GM23338 (cell line): ENCODE measurements around the gene PPIP5K2. TPM values are rescaled to one million over a fixed set of nuclear protein-coding genes. Genes with fewer than 3 reads are reported as not detected.

ENCODE experiments used
- ATAC-seq: fragments of 200-7000 bp; cut with Tn5 transposase; 3 replicates; pipeline ENCODE4 v1.9.1; 2020
- DNase-seq: peaks from one replicate; pipeline ENCODE4 v3.0.0-alpha.2; 2015; ENCODE audit warnings: low spot score
- H2AFZ ChIP-seq: fragments of 200-600 bp; sonication (generic); 2 replicates; pipeline ENCODE4 v1.8.0; 2016; ENCODE audit warnings: antibody characterized with exemption, mild to moderate bottlenecking, moderate library complexity
- H3F3A ChIP-seq: fragments of 200-600 bp; sonication (generic); replicated peaks from 2 replicates; pipeline ENCODE4 v1.8.0; 2017; ENCODE audit warnings: antibody characterized with exemption, mixed run types, low read depth
- H3K27ac ChIP-seq: fragments of 200-600 bp; sonication (generic); 2 replicates; pipeline ENCODE4 v1.6.1; 2016; ENCODE audit warnings: low read depth
- H3K27me3 ChIP-seq: fragments of 200-600 bp; sonication (generic); 2 replicates; pipeline ENCODE4 v1.8.0; 2016; ENCODE audit warnings: mild to moderate bottlenecking, mixed run types, moderate library complexity; ENCODE audit not compliant: insufficient read depth
- H3K36me3 ChIP-seq: fragments of 200-600 bp; sonication (generic); 2 replicates; pipeline ENCODE4 v1.8.0; 2016; ENCODE audit warnings: mild to moderate bottlenecking; ENCODE audit not compliant: insufficient read depth
- H3K4me1 ChIP-seq: fragments of 200-600 bp; sonication (generic); 2 replicates; pipeline ENCODE4 v1.8.0; 2016; ENCODE audit warnings: mild to moderate bottlenecking, moderate library complexity; ENCODE audit not compliant: insufficient read depth
- H3K4me2 ChIP-seq: fragments of 200-600 bp; sonication (generic); 2 replicates; pipeline ENCODE4 v1.7.1; 2017; ENCODE audit warnings: mixed run types
- H3K4me3 ChIP-seq: fragments of 200-600 bp; sonication (generic); 2 replicates; pipeline ENCODE4 v1.6.1; 2016; ENCODE audit warnings: mixed run types
- H3K79me2 ChIP-seq: fragments of 200-600 bp; sonication (generic); replicated peaks from 2 replicates; pipeline ENCODE4 v1.8.0; 2017; ENCODE audit warnings: mild to moderate bottlenecking; ENCODE audit not compliant: insufficient read depth
- H3K9me2 ChIP-seq: fragments of 200-600 bp; sonication (generic); 2 replicates; pipeline ENCODE4 v1.8.0; 2017; ENCODE audit not compliant: insufficient read depth
- H4K20me1 ChIP-seq: fragments of 200-600 bp; sonication (generic); replicated peaks from 2 replicates; pipeline ENCODE4 v1.8.0; 2017; ENCODE audit warnings: mild to moderate bottlenecking; ENCODE audit not compliant: insufficient read depth
- H3K27ac Mint-ChIP-seq: 2 replicates; pipeline ENCODE4 v1.8.0; 2020; ENCODE audit warnings: inconsistent platforms, mild to moderate bottlenecking, moderate library complexity, mixed read lengths
- H3K27me3 Mint-ChIP-seq: 3 replicates; pipeline ENCODE4 v1.8.0; 2022; ENCODE audit warnings: low read depth, mild to moderate bottlenecking, moderate library complexity, mixed read lengths, inconsistent platforms; ENCODE audit not compliant: insufficient read depth, poor library complexity
- H3K36me3 Mint-ChIP-seq: 3 replicates; pipeline ENCODE4 v1.8.0; 2021; ENCODE audit warnings: low read depth, mild to moderate bottlenecking, inconsistent platforms, moderate library complexity, mixed read lengths
- H3K4me1 Mint-ChIP-seq: 3 replicates; pipeline ENCODE4 v1.8.0; 2020; ENCODE audit warnings: mild to moderate bottlenecking, inconsistent platforms, mixed read lengths
- H3K4me3 Mint-ChIP-seq: 3 replicates; pipeline ENCODE4 v1.8.0; 2021; ENCODE audit warnings: moderate library complexity, mild to moderate bottlenecking, inconsistent platforms, mixed read lengths
- H3K9me3 Mint-ChIP-seq: 3 replicates; pipeline ENCODE4 v1.8.0; 2020; ENCODE audit warnings: moderate library complexity, mild to moderate bottlenecking, inconsistent platforms, mixed read lengths
- CREB1 ChIP-seq: fragments of 250-450 bp; sonication (Bioruptor Pico); IDR thresholded peaks from 2 replicates; pipeline ENCODE4 v1.5.0; 2020; ENCODE audit warnings: low read depth, mild to moderate bottlenecking, moderate library complexity
- CTCF ChIP-seq, 2 experiments: fragments of 200-600 bp in 1 of 2; sonication (generic) in 1 of 2; conservative IDR thresholded peaks; 2 replicates each; pipeline versions ENCODE4 v1.5.1 to v1.6.1; 2016 to 2017; ENCODE audit warnings: antibody characterized with exemption in 2 of 2, low read depth in 2 of 2, mild to moderate bottlenecking in 2 of 2, moderate library complexity in 1 of 2
- ETS1 ChIP-seq: IDR thresholded peaks from 2 replicates; pipeline ENCODE4 v1.6.1; 2016; ENCODE audit warnings: antibody characterized with exemption
- EZH2 ChIP-seq: fragments of 200-600 bp; sonication (generic); IDR thresholded peaks from one replicate; pipeline ENCODE4 v1.8.0; 2017; ENCODE audit warnings: antibody characterized with exemption, mild to moderate bottlenecking, low read depth; ENCODE audit not compliant: unreplicated experiment
- JUNB ChIP-seq: IDR thresholded peaks from one replicate; pipeline ENCODE4 v1.6.1; 2016; ENCODE audit warnings: antibody characterized with exemption; ENCODE audit not compliant: unreplicated experiment
- POLR2AphosphoS5 ChIP-seq: IDR thresholded peaks from 2 replicates; pipeline ENCODE4 v1.6.1; 2016; ENCODE audit warnings: antibody characterized with exemption, low read depth
- STAT1 ChIP-seq: IDR thresholded peaks from one replicate; pipeline ENCODE4 v1.6.1; 2016; ENCODE audit warnings: antibody characterized with exemption; ENCODE audit not compliant: unreplicated experiment
- ZNF114 ChIP-seq: fragments of 250-450 bp; sonication (Bioruptor Pico); IDR thresholded peaks from 2 replicates; pipeline ENCODE4 v1.5.0; 2020; ENCODE audit warnings: mild to moderate bottlenecking, moderate library complexity
- polyA plus RNA-seq: library from polyadenylated mRNA; unstranded; fragments of >200 nt; fragmentation: Nextera tagmentation; extraction: Ambion mirVana; gene quantifications from 2 replicates; pipeline ENCODE4 v1.2.1, GENCODE V29; 2016
- total RNA-seq: library from RNA; depleted of rRNA; stranded (reverse); fragments of >200 nt; shearing (Covaris generic); gene quantifications from 2 replicates; pipeline ENCODE4 v1.2.3, GENCODE V29; 2014

The PPIP5K2 gene
- total and polyA plus RNA-seq, 2 experiments from 2014 or later, result 41.7 to 45.4 TPM

- H3K36me3 Mint-ChIP-seq, result peaks cover 6% of the 10 kb centered on the region; the same call in 2 of the 3 replicates
- H3K4me1 ChIP-seq, result no peaks in the 10 kb centered on the region
- H3F3A ChIP-seq, result no peaks in the 10 kb centered on the region
- no peak overlapping the region for H3K4me3 Mint-ChIP-seq
- H3K4me3 ChIP-seq, result no peak overlapping the region
- no peaks in the 10 kb centered on the region; the same call in 1 of the 2 replicates for H4K20me1 ChIP-seq
- no peak for DNase-seq
- no peaks in the 10 kb centered on the region for H3K4me1 Mint-ChIP-seq
- TF ChIP-seq CTCF (conservative IDR thresholded peaks at IDR 0.05; ENCODE audit: low read depth in 2 of 2) (no peak), ZNF114 (CRISPR knock-in tag) (no peak), CREB1 (no peak), EZH2 (no peak), POLR2AphosphoS5 (no peak), STAT1 (no peak), JUNB (no peak)
- H3K27me3 ChIP-seq, result no peaks in the 10 kb centered on the region
- no peaks in the 10 kb centered on the region for H3K36me3 ChIP-seq
- no peaks in the 10 kb centered on the region for H3K79me2 ChIP-seq
- no peaks in the 10 kb centered on the region for H3K9me2 ChIP-seq
- no peaks in the 10 kb centered on the region for H3K9me3 Mint-ChIP-seq
- H2AFZ ChIP-seq, result no peak overlapping the region
- H3K27me3 Mint-ChIP-seq, result no peaks in the 10 kb centered on the region
- no peak overlapping the region for H3K27ac Mint-ChIP-seq
- no peak overlapping the region for H3K4me2 ChIP-seq
- no peak for ATAC-seq
- H3K27ac ChIP-seq, result no peak overlapping the region
Measured at GRCh38 chr5:103132684-103133083, 12.6 kb downstream of the PPIP5K2 start.

GRCh38 chr5:103133231-103133630, 13.1 kb downstream of the PPIP5K2 start:
- H3K9me2 ChIP-seq, result no peaks in the 10 kb centered on the region
- no peaks in the 10 kb centered on the region; the same call in 1 of the 2 replicates for H4K20me1 ChIP-seq
- H3K79me2 ChIP-seq, result no peaks in the 10 kb centered on the region
- ATAC-seq (no peak), DNase-seq (no peak)
- H3K4me3 ChIP-seq, result no peak overlapping the region
- no peaks in the 10 kb centered on the region for H3F3A ChIP-seq
- H3K4me3 Mint-ChIP-seq, result no peak overlapping the region
- H3K9me3 Mint-ChIP-seq, result no peaks in the 10 kb centered on the region
- H3K4me1 Mint-ChIP-seq, result no peaks in the 10 kb centered on the region
- no peaks in the 10 kb centered on the region for H3K27me3 Mint-ChIP-seq
- H3K4me2 ChIP-seq, result no peak overlapping the region
- no peaks in the 10 kb centered on the region for H3K4me1 ChIP-seq
- no peak overlapping the region for H3K27ac ChIP-seq
- H2AFZ ChIP-seq, result no peak overlapping the region
- H3K27ac Mint-ChIP-seq, result no peak overlapping the region
- peaks cover 6% of the 10 kb centered on the region; the same call in 2 of the 3 replicates for H3K36me3 Mint-ChIP-seq
- TF ChIP-seq ETS1 (no peak), CTCF (conservative IDR thresholded peaks at IDR 0.05; ENCODE audit: low read depth in 2 of 2) (no peak)
- H3K36me3 ChIP-seq, result no peaks in the 10 kb centered on the region
- no peaks in the 10 kb centered on the region for H3K27me3 ChIP-seq
